HAP-1 (cell line): ENCODE measurements around the gene FKBP15.
"Not testable (repeated sequence)": the region's sequence is repeated elsewhere in the genome, so short reads cannot be mapped to it uniquely, and the experiment has no call there.

Experiments
- DNase-seq, 2 experiments: peaks; one replicate each; pipeline ENCODE4 v3.0.0-alpha.2; 2016 to 2020; ENCODE audit warnings: low spot score in 2 of 2
- H3K27me3 ChIP-seq: fragments of 250-450 bp; sonication (Bioruptor Pico); 2 replicates; pipeline ENCODE4 v1.5.1; 2020; ENCODE audit warnings: low read depth, mild to moderate bottlenecking, moderate library complexity
- H3K36me3 ChIP-seq: fragments of 250-450 bp; sonication (Bioruptor Pico); replicated peaks from 2 replicates; pipeline ENCODE4 v1.5.1; 2020; ENCODE audit warnings: mild to moderate bottlenecking
- H3K4me1 ChIP-seq: fragments of 250-450 bp; sonication (Bioruptor Pico); 2 replicates; pipeline ENCODE4 v1.5.1; 2020; ENCODE audit warnings: mild to moderate bottlenecking
- H3K4me3 ChIP-seq: fragments of 250-450 bp; sonication (Bioruptor Pico); 2 replicates; pipeline ENCODE4 v1.5.1; 2020; ENCODE audit warnings: mild to moderate bottlenecking, moderate library complexity
- H3K9me3 ChIP-seq: fragments of 250-450 bp; sonication (Bioruptor Pico); 2 replicates; pipeline ENCODE4 v1.5.1; 2020; ENCODE audit warnings: mild to moderate bottlenecking, moderate library complexity
- in situ Hi-C: fragments of 300-500 bp; cut with MboI; formaldehyde crosslinking; loops from 3 replicates; pipeline ENCODE4 v1.14.3; 2020; ENCODE audit warnings: low sequenced_read_pairs, inconsistent platforms, mixed read lengths

FKBP15 gene

GRCh38 chr9:113156880-113157279 lies 64.2 kb downstream of the FKBP15 start:
- H3K4me1 ChIP-seq, result peaks cover 11% of the 10 kb centered on the region
- no peaks in the 10 kb centered on the region; the same call in 1 of the 2 replicates for H3K36me3 ChIP-seq
- H3K4me3 ChIP-seq, result no peak overlapping the region
- no peak for DNase-seq
- H3K9me3 ChIP-seq, result no peaks in the 10 kb centered on the region
- in situ Hi-C loops, result no loop called here
- no peaks in the 10 kb centered on the region for H3K27me3 ChIP-seq

GRCh38 chr9:113155911-113156588 lies 65.0 kb downstream of the FKBP15 start:
- in situ Hi-C loops, result no loop called here
- Histone ChIP-seq H3K36me3 (no peaks in the 10 kb centered on the region; the same call in 1 of the 2 replicates), H3K27me3 (no peaks in the 10 kb centered on the region), H3K4me3 (no peak overlapping the region), H3K9me3 (no peaks in the 10 kb centered on the region), H3K4me1 (peaks cover 8% of the 10 kb centered on the region)
- DNase-seq, result no peak

GRCh38 chr9:113154946-113155345 lies 66.1 kb downstream of the FKBP15 start:
- no peak for DNase-seq
- Histone ChIP-seq H3K27me3 (no peaks in the 10 kb centered on the region), H3K36me3 (no peaks in the 10 kb centered on the region; the same call in 1 of the 2 replicates), H3K4me1 (no peaks in the 10 kb centered on the region), H3K4me3 (no peak overlapping the region), H3K9me3 (no peaks in the 10 kb centered on the region)
- in situ Hi-C loops, result no loop called here

GRCh38 chr9:113154471-113154870 lies 66.6 kb downstream of the FKBP15 start:
- Histone ChIP-seq H3K4me1 (no peaks in the 10 kb centered on the region), H3K4me3 (no peak overlapping the region), H3K9me3 (no peaks in the 10 kb centered on the region), H3K36me3 (no peaks in the 10 kb centered on the region; the same call in 1 of the 2 replicates), H3K27me3 (no peaks in the 10 kb centered on the region)
- no peak for DNase-seq
- in situ Hi-C loops, result no loop called here

GRCh38 chr9:113153599-113153998 lies 67.5 kb downstream of the FKBP15 start:
- Histone ChIP-seq H3K4me3 (no peak overlapping the region), H3K27me3 (no peaks in the 10 kb centered on the region), H3K36me3 (no peaks in the 10 kb centered on the region), H3K9me3 (no peaks in the 10 kb centered on the region), H3K4me1 (no peaks in the 10 kb centered on the region)
- in situ Hi-C loops, result no loop called here
- no peak for DNase-seq

GRCh38 chr9:113152699-113153098 lies 68.4 kb downstream of the FKBP15 start:
- DNase-seq, result no peak
- no peaks in the 10 kb centered on the region for H3K36me3 ChIP-seq
- in situ Hi-C loops, result no loop called here
- H3K9me3 ChIP-seq, result no peaks in the 10 kb centered on the region
- no peaks in the 10 kb centered on the region for H3K4me1 ChIP-seq
- H3K4me3 ChIP-seq, result no peak overlapping the region
- H3K27me3 ChIP-seq, result no peaks in the 10 kb centered on the region

GRCh38 chr9:113151696-113152630 lies 69.1 kb downstream of the FKBP15 start:
- Histone ChIP-seq H3K9me3 (no peaks in the 10 kb centered on the region), H3K27me3 (no peaks in the 10 kb centered on the region), H3K36me3 (no peaks in the 10 kb centered on the region), H3K4me1 (no peaks in the 10 kb centered on the region), H3K4me3 (peak overlapping the region; percentile 79)
- in situ Hi-C loops, result no loop called here
- DNase-seq, result no peak

- Histone ChIP-seq H3K9me3 (no peaks in the 10 kb centered on the region), H3K27me3 (peaks cover 4% of the 10 kb centered on the region; the same call in 1 of the 2 replicates), H3K4me3 (peak within 1 kb of the TSS; percentile 79), H3K36me3 (no peaks in the 10 kb centered on the region), H3K4me1 (no peaks in the 10 kb centered on the region)
- in situ Hi-C loops, result no loop called here
- DNase-seq, result peak; percentile 88 to 94
These were observed 70.1 kb downstream of the FKBP15 start, which contains the start of gene SLC31A2 for GRCh38 chr9:113150670-113151611. SLC31A2 (plus strand) TSS chr9:113151007; CDS start chr9:113151075, 68 bp downstream.

- H3K4me1 ChIP-seq, H3K9me3 ChIP-seq, H3K36me3 ChIP-seq, H3K4me3 ChIP-seq, H3K27me3 ChIP-seq, in situ Hi-C loops, DNase-seq: not testable (repeated sequence)
These were observed 71.5 kb downstream of the FKBP15 start for GRCh38 chr9:113149561-113149960.

GRCh38 chr9:113148781-113149510 lies 72.1 kb downstream of the FKBP15 start:
- Histone ChIP-seq H3K36me3 (no peaks in the 10 kb centered on the region), H3K27me3 (peaks cover 7% of the 10 kb centered on the region), H3K4me3 (no peak overlapping the region), H3K4me1 (no peaks in the 10 kb centered on the region), H3K9me3 (no peaks in the 10 kb centered on the region)
- DNase-seq, result no peak
- in situ Hi-C loops, result no loop called here

- in situ Hi-C loops, result no loop called here
- peaks cover 7% of the 10 kb centered on the region for H3K27me3 ChIP-seq
- no peaks in the 10 kb centered on the region for H3K36me3 ChIP-seq
- no peak overlapping the region for H3K4me3 ChIP-seq
- no peaks in the 10 kb centered on the region for H3K9me3 ChIP-seq
- no peak for DNase-seq
- no peaks in the 10 kb centered on the region for H3K4me1 ChIP-seq
These were observed 72.7 kb downstream of the FKBP15 start for GRCh38 chr9:113148372-113148705.

GRCh38 chr9:113143432-113144227 lies 77.4 kb downstream of the FKBP15 start:
- Histone ChIP-seq H3K4me3 (no peak overlapping the region), H3K36me3 (no peaks in the 10 kb centered on the region), H3K27me3 (peaks cover 7% of the 10 kb centered on the region), H3K9me3 (no peaks in the 10 kb centered on the region), H3K4me1 (no peaks in the 10 kb centered on the region)
- in situ Hi-C loops, result no loop called here
- DNase-seq, result no peak
